Heart right ventricle (tissue), 16 donors: ENCODE data around the gene MYT1. TPM values are rescaled to one million over a fixed set of nuclear protein-coding genes. Genes with fewer than 3 reads are reported as not detected.

Experiments used
- ATAC-seq, 8 donors: fragments of 200-7000 bp; cut with Tn5 transposase; one replicate each; pipeline ENCODE4 v1.9.1; 2020; ENCODE audit warnings: mild to moderate bottlenecking in 8 of 8, moderate library complexity in 8 of 8, moderate number of reproducible peaks in 1 of 8
- DNase-seq, 2 donors: peaks; one replicate each; pipeline ENCODE4 v3.0.0-alpha.2; 2020
- H3K27ac ChIP-seq, 10 donors: fragments of 200-600 bp; sonication (generic) in 2 of 10; one replicate each; pipeline versions ENCODE4 v1.5.0 to v1.8.0; 2020 to 2022; ENCODE audit warnings: mild to moderate bottlenecking in 3 of 10
- H3K27me3 ChIP-seq, 7 donors: fragments of 200-600 bp; one replicate each; pipeline ENCODE4 v1.8.0; 2021 to 2022; ENCODE audit warnings: mild to moderate bottlenecking in 2 of 7
- H3K36me3 ChIP-seq, 9 donors: fragments of 200-600 bp; sonication (generic) in 1 of 9; one replicate each; pipeline versions ENCODE4 v1.5.0 to v1.8.0; 2020 to 2022; ENCODE audit warnings: mild to moderate bottlenecking in 2 of 9
- H3K4me1 ChIP-seq, 9 donors: fragments of 200-600 bp; sonication (generic) in 1 of 9; one replicate each; pipeline versions ENCODE4 v1.5.0 to v1.8.0; 2020 to 2022; ENCODE audit warnings: mild to moderate bottlenecking in 4 of 9
- H3K4me3 ChIP-seq, 10 donors: fragments of 200-600 bp; sonication (generic) in 2 of 10; one replicate each; pipeline versions ENCODE4 v1.5.0 to v1.8.0; 2020 to 2022; ENCODE audit warnings: mild to moderate bottlenecking in 7 of 10, moderate library complexity in 2 of 10
- H3K9me3 ChIP-seq, 11 donors: fragments of 200-600 bp in 10 of 11; sonication (generic) in 2 of 11; one replicate each; pipeline versions ENCODE4 v1.5.0 to v1.8.0; 2013 to 2022; ENCODE audit warnings: mild to moderate bottlenecking in 2 of 11, control low read depth in 1 of 11, moderate library complexity in 1 of 11
- CTCF ChIP-seq, 9 donors: fragments of 200-600 bp; sonication (generic) in 2 of 9; IDR thresholded peaks; one replicate each; pipeline versions ENCODE4 v1.5.0 to v1.8.0; 2021 to 2022; ENCODE audit warnings: antibody characterized with exemption in 9 of 9, mild to moderate bottlenecking in 5 of 9, moderate library complexity in 1 of 9
- WGBS, 2 donors: extraction: QIAGEN DNeasy Blood & Tissue Kit; methylation state at CpG; one replicate each; pipeline ENCODE4 v1.1.7; 2013; ENCODE audit warnings: inconsistent platforms in 1 of 2; 5-methylcytosine and 5-hydroxymethylcytosine counted together
- intact Hi-C, 10 donors: fragments of 100-400 bp; cut with DNase I; formaldehyde crosslinking; loops; one replicate each; pipeline versions ENCODE4 v1.11.1 to v1.14.2; 2022
- polyA plus RNA-seq, 2 donors: library from polyadenylated mRNA; stranded (reverse); fragments of 200-250 nt; gene quantifications; one replicate each; pipeline ENCODE4 v1.2.3, GENCODE V29; 2013
- total RNA-seq, 10 donors: library from RNA; stranded (reverse); fragmentation: NEBNext Ultra II Directional in 3 of 10; extraction: Animal tissue kit (Norgen Biotek cat#: 25700) in 3 of 10; gene quantifications; one replicate each; pipeline versions ENCODE4 v1.2.1 to v1.2.4, GENCODE V29; 2021 to 2023
- donor health status: Arrhythmogenic right ventricular cardiomyopathy.
- donor health status: ischemic (EF 13 %, LVEDD 7.1; RV severe dilation, severe dysfunction).
- donor health status: healthy with polysubstance abuse.
- donor health status: DM: no; HTN: yes; CAD: no.
- donor health status: DM: no; HTN: no; CAD: no.
- donor health status: ischemic (EF 25% LVEDD 6.9; RV normal size, moderate dysfunction).
- donor health status: ischemic (EF 25% LVEDD 5.7; RV mildly dilated, moderate dysfunction).
- donor health status: healthy.
- donor health status: DM: yes; HTN: yes; CAD: no.
- donor health status: Ischemic cardiomyopathy.
- donor health status: ischemic (EF 35%, LVEDD 5.7; RV mildly dilated, moderate dysfunction).
- donor health status: nonischemic (EF 11% LVEDD 7.7; RV severe dilation, severe dysfunction).
- donor health status: DM: yes; HTN: yes; CAD: no.
- donor health status: PGD.
- donor health status: ischemic (EF 29% LVEDD 5.4; RV normal size, mild dysfunction).
- donor health status: nonischemic (EF 23%, LVEDD 6.1; RV moderate dilation, normal function).

MYT1 gene
- total and polyA plus RNA-seq, 12 donors: 0.01 to 0.35 (median 0.11) TPM; not detected in 1

GRCh38 chr20:64165866-64166600 lies 1.8 kb downstream of the MYT1 start:
- Histone ChIP-seq H3K9me3 (no peaks in the 10 kb centered on the region), H3K4me1 (no peaks in the 10 kb centered on the region), H3K27me3 (peaks cover 0 to 96% (median 81%) of the 10 kb centered on the region in 7 donors), H3K27ac (no peak overlapping the region), H3K36me3 (no peaks in the 10 kb centered on the region), H3K4me3 (no peak overlapping the region)
- no peak for TF ChIP-seq CTCF (IDR thresholded peaks at IDR 0.05)
- intact Hi-C loops: no loop called here
- 60 to 69% methylated on average over 14 of the region's 14 CpGs for WGBS, 2 donors
- no peak for ATAC-seq
- DNase-seq: no peak

- 62 to 63% methylated on average over 18 of the region's 18 CpGs for WGBS, 2 donors
These were observed 2.7 kb downstream of the MYT1 start for GRCh38 chr20:64166721-64167615.

GRCh38 chr20:64167676-64168075 lies 3.4 kb downstream of the MYT1 start:
- intact Hi-C loops: no loop called here
- WGBS, 2 donors: 58 to 67% methylated on average over 11 of the region's 11 CpGs
- DNase-seq (no peak), ATAC-seq (no peak)
- Histone ChIP-seq H3K36me3 (no peaks in the 10 kb centered on the region), H3K4me1 (no peaks in the 10 kb centered on the region), H3K9me3 (no peaks in the 10 kb centered on the region), H3K27ac (no peak overlapping the region), H3K4me3 (no peak overlapping the region), H3K27me3 (peaks cover 0 to 95% (median 75%) of the 10 kb centered on the region in 7 donors)
- TF ChIP-seq CTCF (IDR thresholded peaks at IDR 0.05): no peak

More at GRCh38 chr20:64166721-64167615, 2.7 kb downstream of the MYT1 start:
- Histone ChIP-seq H3K27me3 (peaks cover 0 to 94% (median 75%) of the 10 kb centered on the region in 7 donors), H3K9me3 (no peaks in the 10 kb centered on the region), H3K4me1 (no peaks in the 10 kb centered on the region), H3K36me3 (no peaks in the 10 kb centered on the region), H3K27ac (no peak overlapping the region), H3K4me3 (no peak overlapping the region)
- TF ChIP-seq CTCF (IDR thresholded peaks at IDR 0.05): no peak
- DNase-seq (no peak), ATAC-seq (no peak)
- intact Hi-C loops: no loop called here

GRCh38 chr20:64168381-64169090 lies 4.3 kb downstream of the MYT1 start:
- WGBS, 2 donors: 61 to 64% methylated on average over 12 of the region's 12 CpGs
- ATAC-seq (no peak), DNase-seq (no peak)

More at GRCh38 chr20:64168381-64169090, 4.3 kb downstream of the MYT1 start:
- intact Hi-C loops: no loop called here
- no peak overlapping the region for H3K27ac ChIP-seq
- H3K36me3 ChIP-seq: no peaks in the 10 kb centered on the region
- H3K27me3 ChIP-seq: peaks cover 0 to 94% (median 80%) of the 10 kb centered on the region in 7 donors
- H3K4me3 ChIP-seq: no peak overlapping the region
- TF ChIP-seq CTCF (IDR thresholded peaks at IDR 0.05): no peak
- no peaks in the 10 kb centered on the region for H3K4me1 ChIP-seq
- no peaks in the 10 kb centered on the region for H3K9me3 ChIP-seq
